Measurements from ENCODE around the gene PLAGL1.

Gene PLAGL1

DNA sequence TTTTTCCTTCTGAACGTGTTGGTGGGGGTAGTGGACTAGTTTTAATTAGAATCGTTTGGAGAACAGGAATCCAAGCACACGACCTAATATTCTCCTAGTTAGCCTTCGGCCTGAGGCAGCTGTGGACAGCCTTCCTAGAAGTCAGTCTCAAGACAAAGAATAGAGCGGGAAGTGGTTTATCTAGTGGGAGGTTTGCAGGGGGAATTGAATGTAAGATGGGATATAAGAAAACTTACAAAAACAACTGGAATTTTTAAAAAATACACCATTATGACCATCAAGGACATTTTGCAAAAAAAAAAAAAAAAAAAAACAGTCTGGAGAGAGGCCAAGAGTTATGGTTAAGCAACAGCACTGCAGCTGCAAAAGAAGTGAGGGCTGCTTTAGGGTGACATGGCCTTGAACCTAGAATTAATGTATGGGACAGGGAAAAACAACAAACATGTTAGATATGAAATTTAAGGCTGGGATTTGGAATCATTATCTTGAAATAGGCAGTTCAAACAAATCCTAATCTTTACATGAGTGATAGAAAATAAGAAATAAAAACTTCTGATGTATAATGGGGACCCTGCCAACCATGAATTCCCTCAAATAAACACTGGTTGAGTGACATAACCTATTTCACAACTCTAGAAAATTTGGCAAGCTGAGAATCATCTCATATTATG lies 40.2 kb downstream of the PLAGL1 start:
- Mint-ChIP-seq H3K27me3 (ENCODE audit: low read depth, poor library complexity) (peaks cover 6% of the 10 kb centered on the region), H3K4me1 (peaks cover 88% of the 10 kb centered on the region), H3K4me3 (no peak overlapping the region), H3K36me3 (ENCODE audit: low read depth) (peaks cover 30% of the 10 kb centered on the region), H3K9me3 (no peaks in the 10 kb centered on the region), H3K27ac (peak overlapping the region; percentile 9)
- no peak for TF ChIP-seq CTCF (IDR thresholded peaks at IDR 0.05)
- no peak for DNase-seq

- H3K4me3 Mint-ChIP-seq: no peak overlapping the region
- peaks cover 87% of the 10 kb centered on the region for H3K4me1 Mint-ChIP-seq
- peaks cover 15% of the 10 kb centered on the region for H3K27me3 Mint-ChIP-seq (ENCODE audit: low read depth, poor library complexity)
- no peak overlapping the region for H3K27ac Mint-ChIP-seq
- H3K36me3 Mint-ChIP-seq (ENCODE audit: low read depth): peaks cover 30% of the 10 kb centered on the region
- DNase-seq: no peak
- no peaks in the 10 kb centered on the region for H3K9me3 Mint-ChIP-seq
- no peak for TF ChIP-seq CTCF (IDR thresholded peaks at IDR 0.05)
Measured at GRCh38 chr6:143966312-143966711, 41.7 kb downstream of the PLAGL1 start.

DNA sequence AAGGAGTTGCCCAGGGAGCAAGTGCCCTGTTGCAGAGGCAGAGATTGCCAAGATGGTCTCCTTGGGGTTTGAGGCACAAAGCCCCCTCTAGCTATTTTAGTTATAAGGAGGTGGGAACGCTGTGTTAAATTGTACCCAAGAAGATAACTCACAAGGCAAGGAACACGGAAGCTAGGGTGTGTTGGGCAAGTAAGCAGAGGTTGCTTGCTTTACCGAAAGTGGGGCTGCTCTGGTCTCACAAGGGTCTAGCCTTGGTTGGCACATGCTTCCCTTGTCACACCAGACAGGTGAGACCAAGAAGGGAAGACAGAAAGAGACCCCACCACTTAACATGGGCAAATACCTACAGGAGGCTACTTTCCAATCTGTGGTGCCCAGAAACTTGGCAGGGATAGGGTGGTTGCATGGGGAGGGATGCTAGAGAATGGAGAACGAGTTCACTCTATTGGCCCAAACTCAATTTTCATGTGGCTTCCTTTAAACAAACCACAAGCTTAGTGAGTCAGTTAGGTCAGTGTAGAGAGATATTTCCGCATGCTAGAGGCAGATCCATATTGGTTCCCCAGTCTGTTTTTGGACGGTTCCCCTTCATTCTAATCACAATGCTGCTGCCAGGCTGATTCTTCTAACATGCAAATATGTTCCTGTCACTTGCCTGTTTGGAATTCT lies 42.4 kb downstream of the PLAGL1 start:
- peaks cover 81% of the 10 kb centered on the region for H3K4me1 Mint-ChIP-seq
- H3K9me3 Mint-ChIP-seq: no peaks in the 10 kb centered on the region
- H3K36me3 Mint-ChIP-seq (ENCODE audit: low read depth): peaks cover 30% of the 10 kb centered on the region
- peaks cover 15% of the 10 kb centered on the region for H3K27me3 Mint-ChIP-seq (ENCODE audit: low read depth, poor library complexity)
- DNase-seq: no peak
- H3K4me3 Mint-ChIP-seq: no peak overlapping the region
- H3K27ac Mint-ChIP-seq: no peak overlapping the region
- TF ChIP-seq CTCF (IDR thresholded peaks at IDR 0.05): no peak

- Mint-ChIP-seq H3K27me3 (ENCODE audit: low read depth, poor library complexity) (peaks cover 19% of the 10 kb centered on the region), H3K9me3 (no peaks in the 10 kb centered on the region), H3K27ac (peak overlapping the region; percentile 8), H3K36me3 (ENCODE audit: low read depth) (peaks cover 30% of the 10 kb centered on the region), H3K4me1 (peaks cover 81% of the 10 kb centered on the region), H3K4me3 (peak overlapping the region; percentile 32)
- no peak for DNase-seq
- no peak for TF ChIP-seq CTCF (IDR thresholded peaks at IDR 0.05)
Measured at GRCh38 chr6:143964674-143965081, 43.4 kb downstream of the PLAGL1 start.

DNA sequence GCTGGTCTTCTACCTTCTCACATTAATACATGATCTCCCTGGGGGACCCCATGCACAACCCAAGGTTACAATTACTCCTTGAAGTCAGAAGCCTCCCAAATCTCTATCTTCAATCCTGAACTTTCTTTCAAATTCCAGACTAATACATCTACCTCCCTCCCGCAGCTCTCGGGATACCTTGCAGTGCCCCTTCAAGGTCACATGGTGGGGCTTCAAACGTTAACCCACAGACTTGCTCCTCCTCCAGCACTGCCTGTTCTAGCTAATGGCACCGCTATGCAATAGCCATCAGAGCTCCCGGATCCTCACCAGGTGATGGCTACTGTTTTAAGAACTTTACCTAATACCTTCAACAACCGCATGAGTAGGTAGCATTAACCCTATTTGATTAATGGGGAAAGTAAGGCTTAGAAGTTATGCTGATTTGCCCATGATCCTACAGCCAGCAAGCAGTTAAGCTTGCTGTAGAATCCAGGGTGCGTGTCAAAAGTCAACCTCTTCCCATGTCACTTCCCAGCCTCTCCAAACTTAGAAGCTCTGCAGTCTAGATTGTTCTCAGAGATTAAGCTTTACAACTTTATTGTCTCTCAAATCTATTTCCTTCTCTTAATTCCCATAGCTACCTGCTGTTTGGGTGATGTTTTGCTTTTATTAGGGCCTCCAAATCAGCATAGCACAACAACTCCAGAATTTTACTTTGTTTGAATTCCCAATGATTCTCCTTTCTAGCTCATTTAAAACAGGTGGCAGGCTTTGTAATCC lies 44.7 kb downstream of the PLAGL1 start:
- Mint-ChIP-seq H3K27me3 (ENCODE audit: low read depth, poor library complexity) (peaks cover 19% of the 10 kb centered on the region), H3K27ac (peak overlapping the region; percentile 51), H3K9me3 (no peaks in the 10 kb centered on the region), H3K4me1 (peaks cover 81% of the 10 kb centered on the region), H3K36me3 (ENCODE audit: low read depth) (peaks cover 30% of the 10 kb centered on the region), H3K4me3 (peak overlapping the region; percentile 2)
- DNase-seq: no peak
- TF ChIP-seq CTCF (IDR thresholded peaks at IDR 0.05): no peak
